CD8-positive, alpha-beta memory T cell (primary cell): ENCODE measurements around the gene C1QTNF6. TPM values are rescaled to one million over a fixed set of nuclear protein-coding genes. Genes with fewer than 3 reads are reported as not detected.
"Not testable (repeated sequence)": the region's sequence is repeated elsewhere in the genome, so short reads cannot be mapped to it uniquely, and the experiment has no call there.

ENCODE experiments used
- CTCF ChIA-PET: fragments of 350-600 bp; sonication (Branson Sonifier 250); formaldehyde crosslinking; loops from one replicate; lab custom pipeline; 2021; ENCODE audit warnings: antibody characterized with exemption; lab: Charles Lee
- POLR2A ChIA-PET: fragments of 350-600 bp; sonication (Branson Sonifier 250); formaldehyde crosslinking; loops from one replicate; lab custom pipeline; 2021; ENCODE audit warnings: antibody characterized with exemption; lab: Charles Lee
- DNase-seq, 5 donors: peaks; one replicate each; pipeline versions ENCODE4 v3.0.0 to v3.0.0-alpha.2; 2020 to 2022; ENCODE audit warnings: mixed read lengths in 1 of 5
- H3K27ac ChIP-seq: one replicate; pipeline ENCODE4 v1.7.0; 2013; ENCODE audit warnings: low read depth, mild to moderate bottlenecking, low read length, moderate library complexity
- H3K27me3 ChIP-seq: 2 replicates; pipeline ENCODE4 v1.7.0; 2013; ENCODE audit warnings: low read length, mild to moderate bottlenecking; ENCODE audit not compliant: insufficient read depth, poor library complexity, severe bottlenecking
- H3K36me3 ChIP-seq: 2 replicates; pipeline ENCODE4 v1.7.0; 2013; ENCODE audit warnings: mild to moderate bottlenecking, low read length, moderate library complexity; ENCODE audit not compliant: insufficient read depth
- H3K4me1 ChIP-seq: 2 replicates; pipeline ENCODE4 v1.7.0; 2013; ENCODE audit warnings: mild to moderate bottlenecking, low read length, moderate library complexity; ENCODE audit not compliant: insufficient read depth
- H3K4me3 ChIP-seq: 2 replicates; pipeline ENCODE4 v1.7.0; 2013; ENCODE audit warnings: mild to moderate bottlenecking, low read length
- H3K9me3 ChIP-seq: 2 replicates; pipeline ENCODE4 v1.7.0; 2013; ENCODE audit warnings: mild to moderate bottlenecking, low read length
- H3K27ac Mint-ChIP-seq, 8 donors: one replicate each; pipeline ENCODE4 v1.8.0; 2020 to 2021; ENCODE audit warnings: mixed read lengths in 8 of 8, mild to moderate bottlenecking in 6 of 8, inconsistent platforms in 3 of 8, moderate library complexity in 3 of 8
- H3K27me3 Mint-ChIP-seq, 2 donors: one replicate each; pipeline ENCODE4 v1.8.0; 2020 to 2021; ENCODE audit warnings: mixed read lengths in 2 of 2, mild to moderate bottlenecking in 1 of 2, moderate library complexity in 1 of 2
- H3K36me3 Mint-ChIP-seq, 3 donors: one replicate each; pipeline ENCODE4 v1.8.0; 2020 to 2021; ENCODE audit warnings: mixed read lengths in 3 of 3, inconsistent platforms in 1 of 3, mild to moderate bottlenecking in 1 of 3
- H3K4me1 Mint-ChIP-seq, 3 donors: one replicate each; pipeline ENCODE4 v1.8.0; 2020 to 2021; ENCODE audit warnings: mixed read lengths in 3 of 3, inconsistent platforms in 1 of 3, mild to moderate bottlenecking in 1 of 3
- H3K4me3 Mint-ChIP-seq, 7 donors: one replicate each; pipeline ENCODE4 v1.8.0; 2020 to 2021; ENCODE audit warnings: mixed read lengths in 7 of 7, mild to moderate bottlenecking in 6 of 7, moderate library complexity in 4 of 7, inconsistent platforms in 2 of 7
- H3K9me3 Mint-ChIP-seq, 5 donors: one replicate each; pipeline ENCODE4 v1.8.0; 2020 to 2022; ENCODE audit warnings: mixed read lengths in 5 of 5, mild to moderate bottlenecking in 3 of 5, moderate library complexity in 2 of 5, inconsistent platforms in 1 of 5
- polyA plus RNA-seq: library from polyadenylated mRNA; unstranded; fragments of 300-500 nt; fragmentation: Illumina TruSeq; gene quantifications from one replicate; pipeline ENCODE4 v1.2.3, GENCODE V29; 2021
- total RNA-seq, 2 experiments: library from RNA; stranded (reverse); gene quantifications; one replicate each; pipeline ENCODE4 v1.2.3, GENCODE V29; 2021

C1QTNF6 gene
- total and polyA plus RNA-seq, 3 experiments from 2014 or later, result 1.8 to 4.3 (median 3.6) TPM

DNA sequence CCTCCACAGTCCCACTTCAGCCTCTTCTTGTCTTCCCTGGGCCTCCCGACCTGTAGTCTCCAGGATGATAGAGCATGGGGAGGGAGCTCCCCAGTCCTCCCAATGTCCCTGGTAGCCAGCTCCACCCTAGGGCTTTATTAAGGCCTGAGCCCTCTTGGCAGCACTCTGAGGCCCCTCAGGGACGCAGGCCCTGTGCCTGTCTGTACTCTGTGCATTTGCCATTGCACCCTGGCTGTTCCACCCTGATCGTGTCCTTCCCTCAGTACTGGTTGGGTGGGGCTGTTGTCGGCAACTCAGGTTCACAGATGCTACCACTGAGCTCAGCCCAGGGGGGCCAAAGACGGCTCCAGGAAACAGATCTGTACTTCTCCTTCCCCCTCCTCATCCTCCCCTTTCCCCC is 17.0 kb upstream of the C1QTNF6 start:
- H3K36me3 Mint-ChIP-seq, result peaks cover 0 to 1% (median 0%) of the 10 kb centered on the region in 3 donors
- no peak overlapping the region for H3K4me3 ChIP-seq
- H3K27me3 Mint-ChIP-seq, result no peaks in the 10 kb centered on the region
- no peak overlapping the region for H3K27ac Mint-ChIP-seq
- peaks cover 6 to 7% (median 6%) of the 10 kb centered on the region in 3 donors for H3K4me1 Mint-ChIP-seq
- H3K36me3 ChIP-seq, result no peaks in the 10 kb centered on the region
- ChIA-PET POLR2A (interaction anchor here (0.5 to 0.8 kb wide), 2 partner anchors 37 to 45 kb away, joined by 3 to 4 read pairs; no protein-coding TSS in a partner anchor), CTCF (interaction anchor here (0.7 to 2.5 kb wide), 3 partner anchors 14 to 33 kb away, joined by 3 to 8 read pairs (median 4); no protein-coding TSS in a partner anchor)
- H3K9me3 Mint-ChIP-seq, result no peaks in the 10 kb centered on the region
- no peak for DNase-seq
- H3K4me1 ChIP-seq, result peaks cover 28% of the 10 kb centered on the region
- H3K4me3 Mint-ChIP-seq, result no peak overlapping the region
- no peaks in the 10 kb centered on the region for H3K9me3 ChIP-seq
- no peaks in the 10 kb centered on the region for H3K27me3 ChIP-seq
- H3K27ac ChIP-seq, result no peak overlapping the region

DNA sequence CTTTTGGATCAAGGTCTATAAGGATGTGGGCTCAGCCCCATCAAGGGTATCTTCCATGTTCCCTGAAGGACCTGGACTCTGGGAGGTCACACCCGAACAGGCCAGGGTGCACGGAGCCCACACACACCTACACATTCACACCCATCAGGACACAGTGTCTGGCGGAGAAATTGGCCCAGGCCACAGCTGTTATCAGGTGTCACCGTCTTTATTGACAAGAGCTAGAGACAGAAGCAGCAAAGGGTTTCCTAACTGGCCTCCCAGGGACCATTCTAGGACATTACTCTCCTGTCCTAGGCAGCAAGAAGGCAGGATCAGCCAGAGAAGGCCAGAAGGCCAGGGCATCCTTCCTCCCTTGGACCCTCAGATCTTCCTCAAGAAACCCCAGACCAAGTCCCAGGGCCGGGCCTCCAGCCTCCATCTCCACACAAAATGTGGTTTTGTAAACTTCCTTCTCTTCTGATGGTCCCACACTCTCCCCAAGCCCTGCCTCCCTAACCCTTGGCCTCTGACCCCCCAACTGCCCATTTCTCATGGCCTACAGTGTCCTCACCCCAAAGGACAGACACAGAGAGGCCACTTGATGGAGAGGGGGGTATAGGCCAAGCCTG is 16.1 kb upstream of the C1QTNF6 start:
- Mint-ChIP-seq H3K4me3 (no peak overlapping the region), H3K4me1 (peaks cover 6 to 15% (median 8%) of the 10 kb centered on the region in 3 donors), H3K27ac (peak overlapping the region in 4 of 8 donors; percentile 29 to 72 (median 43)), H3K9me3 (no peaks in the 10 kb centered on the region), H3K27me3 (no peaks in the 10 kb centered on the region), H3K36me3 (peaks cover 0 to 1% (median under 1%) of the 10 kb centered on the region in 3 donors)
- no peak overlapping the region for H3K4me3 ChIP-seq
- peak in 1 of 5 donors; percentile 34 for DNase-seq
- no peaks in the 10 kb centered on the region for H3K27me3 ChIP-seq
- H3K27ac ChIP-seq, result no peak overlapping the region
- ChIA-PET CTCF (interaction anchor here (2.5 kb wide), 1 partner anchor 34 kb away, joined by 8 read pairs; no protein-coding TSS in a partner anchor), POLR2A (no interaction called here)
- peaks cover 28% of the 10 kb centered on the region for H3K4me1 ChIP-seq
- no peaks in the 10 kb centered on the region for H3K36me3 ChIP-seq
- no peaks in the 10 kb centered on the region for H3K9me3 ChIP-seq

DNA sequence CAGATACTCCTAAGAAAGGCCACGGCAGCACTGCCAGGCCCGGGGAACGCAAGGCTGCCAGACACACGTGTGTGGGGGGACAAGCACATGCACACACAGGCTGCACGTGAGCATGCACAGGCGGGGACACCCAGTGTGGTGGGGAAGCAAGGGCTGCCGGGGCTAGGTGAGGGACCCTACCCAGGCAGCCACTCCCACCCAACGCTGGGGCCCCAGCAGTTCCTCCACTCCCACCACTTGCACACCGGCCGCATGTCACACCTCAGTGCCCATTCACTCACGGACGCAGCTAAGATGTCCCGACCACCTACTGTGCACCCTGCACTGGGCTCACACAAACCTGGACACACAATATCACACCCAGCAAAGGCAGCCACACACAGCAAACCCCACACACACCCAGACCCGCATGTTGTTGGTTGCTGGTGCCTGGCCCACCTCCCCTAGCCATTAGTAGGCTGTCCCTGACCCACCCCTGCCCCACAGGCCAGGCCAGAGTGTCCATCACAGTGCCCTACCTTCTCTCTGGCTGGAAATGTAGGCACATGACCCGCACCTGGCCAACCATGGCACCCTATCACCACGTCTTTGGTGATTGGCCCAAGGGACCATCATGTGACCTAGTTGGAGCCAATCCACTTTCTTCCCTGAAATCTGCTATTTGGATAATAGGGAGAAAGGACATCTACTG is 15.5 kb upstream of the C1QTNF6 start:
- peak overlapping the region in 4 of 8 donors; percentile 40 to 69 (median 58) for H3K27ac Mint-ChIP-seq
- Histone ChIP-seq H3K27ac (no peak overlapping the region), H3K27me3 (no peaks in the 10 kb centered on the region), H3K4me1 (peaks cover 22% of the 10 kb centered on the region), H3K9me3 (no peaks in the 10 kb centered on the region), H3K36me3 (no peaks in the 10 kb centered on the region), H3K4me3 (no peak overlapping the region)
- peaks cover 6 to 15% (median 6%) of the 10 kb centered on the region in 3 donors for H3K4me1 Mint-ChIP-seq
- no peak for DNase-seq
- H3K4me3 Mint-ChIP-seq, result no peak overlapping the region
- H3K36me3 Mint-ChIP-seq, result peaks cover 0 to 2% (median 1%) of the 10 kb centered on the region in 3 donors
- POLR2A ChIA-PET, result no interaction called here
- H3K9me3 Mint-ChIP-seq, result no peaks in the 10 kb centered on the region
- CTCF ChIA-PET, result interaction anchor here (7.7 kb wide), 1 partner anchor 39 kb away, joined by 127 read pairs; no protein-coding TSS in a partner anchor
- no peaks in the 10 kb centered on the region for H3K27me3 Mint-ChIP-seq

DNA sequence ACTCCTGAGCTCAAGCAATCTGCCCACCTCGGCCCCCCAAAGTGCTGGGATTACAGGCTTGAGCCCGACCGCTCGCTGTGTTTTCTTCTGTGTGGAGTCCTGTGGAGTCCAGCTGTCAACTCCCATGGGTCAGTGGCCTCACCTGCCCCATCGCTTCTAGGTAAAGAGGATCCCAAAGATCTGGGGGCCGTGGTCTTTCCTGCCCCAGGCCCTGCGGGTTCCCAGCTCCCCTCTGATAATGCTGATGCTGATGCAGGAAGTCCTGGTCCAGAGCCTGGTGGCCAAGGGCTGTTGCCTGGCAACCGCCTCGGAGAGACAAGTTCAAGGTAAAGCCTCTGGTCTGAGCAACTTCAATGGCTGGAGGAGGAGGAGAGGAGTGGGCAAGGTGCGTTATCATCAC is 14.7 kb upstream of the C1QTNF6 start:
- H3K9me3 Mint-ChIP-seq, result no peaks in the 10 kb centered on the region
- Histone ChIP-seq H3K4me1 (peaks cover 21% of the 10 kb centered on the region), H3K36me3 (no peaks in the 10 kb centered on the region), H3K27ac (no peak overlapping the region), H3K9me3 (no peaks in the 10 kb centered on the region), H3K4me3 (no peak overlapping the region), H3K27me3 (no peaks in the 10 kb centered on the region)
- ChIA-PET CTCF (interaction anchor here (1.0 to 7.7 kb wide), 4 partner anchors 36 to 347 kb away, joined by 3 to 127 read pairs (median 24); no protein-coding TSS in a partner anchor), POLR2A (no interaction called here)
- peaks cover 8 to 19% (median 10%) of the 10 kb centered on the region in 3 donors for H3K4me1 Mint-ChIP-seq
- H3K4me3 Mint-ChIP-seq, result no peak overlapping the region
- H3K36me3 Mint-ChIP-seq, result peaks cover 0 to 2% (median 1%) of the 10 kb centered on the region in 3 donors
- peak overlapping the region in 2 of 8 donors; percentile 28 to 43 for H3K27ac Mint-ChIP-seq
- H3K27me3 Mint-ChIP-seq, result no peaks in the 10 kb centered on the region
- no peak for DNase-seq

DNA sequence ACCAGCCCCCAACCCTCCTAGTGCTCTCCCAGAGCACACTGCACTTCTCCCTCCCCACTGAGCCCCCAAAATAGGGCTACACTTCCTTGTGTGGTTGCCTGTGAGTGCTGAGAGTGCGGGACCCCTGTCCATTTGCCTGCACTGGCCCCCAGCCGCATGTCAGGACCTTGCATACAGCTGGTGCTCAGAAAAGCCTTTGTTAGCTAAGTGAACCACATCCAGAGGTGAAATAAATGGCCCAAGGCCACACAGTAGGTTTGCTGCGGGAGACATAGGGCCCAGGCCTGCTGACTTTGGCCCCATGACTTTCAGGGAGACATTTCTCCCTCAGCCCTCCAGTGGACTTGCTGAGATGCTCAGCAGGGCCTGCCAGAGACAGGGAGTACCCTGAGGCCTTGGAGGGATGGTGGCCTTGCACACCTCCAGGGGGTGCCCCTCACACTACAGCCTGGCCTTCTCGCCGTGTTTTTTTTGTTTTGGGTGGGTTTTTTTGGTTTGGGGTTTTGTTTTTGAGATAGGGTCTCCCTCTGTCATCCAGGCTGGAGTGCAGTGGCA is 14.0 kb upstream of the C1QTNF6 start:
- CTCF ChIA-PET, result interaction anchor here (1.0 to 7.7 kb wide), 6 partner anchors 14 to 346 kb away, joined by 3 to 127 read pairs (median 24); partner anchors contain the start of gene RAC2
- Mint-ChIP-seq H3K27me3 (no peaks in the 10 kb centered on the region), H3K4me3 (no peak overlapping the region), H3K9me3 (no peaks in the 10 kb centered on the region), H3K36me3 (peaks cover 0 to 2% (median 1%) of the 10 kb centered on the region in 3 donors), H3K4me1 (peaks cover 14 to 25% (median 15%) of the 10 kb centered on the region in 3 donors), H3K27ac (peak overlapping the region in 5 of 8 donors; percentile 38 to 96 (median 68))
- Histone ChIP-seq H3K27me3 (no peaks in the 10 kb centered on the region), H3K36me3 (no peaks in the 10 kb centered on the region), H3K4me3 (no peak overlapping the region), H3K9me3 (no peaks in the 10 kb centered on the region), H3K27ac (no peak overlapping the region), H3K4me1 (peaks cover 22% of the 10 kb centered on the region)
- DNase-seq, result no peak
- POLR2A ChIA-PET, result no interaction called here

DNA sequence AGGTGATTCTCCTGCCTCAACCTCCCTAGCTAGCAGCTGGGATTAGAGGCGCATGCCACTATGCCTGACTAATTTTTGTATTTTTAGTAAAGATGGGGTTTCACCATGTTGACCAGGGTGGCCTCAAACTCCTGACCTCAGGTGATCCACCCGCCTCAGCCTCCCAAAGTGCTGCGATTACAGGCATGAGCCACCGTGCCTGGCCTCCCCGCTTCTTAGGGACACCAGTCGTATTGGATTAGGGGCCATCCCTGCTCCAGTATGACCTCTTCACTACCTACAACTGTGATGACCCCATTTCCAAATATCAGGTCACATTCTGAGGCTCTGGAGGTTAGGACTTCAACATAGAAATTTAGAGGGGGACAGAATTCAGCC is 13.4 kb upstream of the C1QTNF6 start:
- not testable (repeated sequence) for H3K9me3 Mint-ChIP-seq, DNase-seq, H3K9me3 ChIP-seq, H3K36me3 Mint-ChIP-seq, H3K36me3 ChIP-seq, H3K4me3 ChIP-seq, H3K27me3 Mint-ChIP-seq, H3K27ac ChIP-seq, H3K4me3 Mint-ChIP-seq, H3K27me3 ChIP-seq
- ChIA-PET CTCF (interaction anchor here (1.0 to 7.7 kb wide), 6 partner anchors 15 to 59 kb away, joined by 3 to 127 read pairs (median 31); partner anchors contain the start of gene RAC2), POLR2A (interaction anchor here (0.6 to 1.0 kb wide), 4 partner anchors 18 to 65 kb away, joined by 3 to 6 read pairs (median 4); no protein-coding TSS in a partner anchor)
- H3K4me1 ChIP-seq, result peaks cover 27% of the 10 kb centered on the region
- Mint-ChIP-seq H3K4me1 (peaks cover 16 to 32% (median 16%) of the 10 kb centered on the region in 3 donors), H3K27ac (peak overlapping the region in 4 of 8 donors; percentile 38 to 96 (median 60))

DNA sequence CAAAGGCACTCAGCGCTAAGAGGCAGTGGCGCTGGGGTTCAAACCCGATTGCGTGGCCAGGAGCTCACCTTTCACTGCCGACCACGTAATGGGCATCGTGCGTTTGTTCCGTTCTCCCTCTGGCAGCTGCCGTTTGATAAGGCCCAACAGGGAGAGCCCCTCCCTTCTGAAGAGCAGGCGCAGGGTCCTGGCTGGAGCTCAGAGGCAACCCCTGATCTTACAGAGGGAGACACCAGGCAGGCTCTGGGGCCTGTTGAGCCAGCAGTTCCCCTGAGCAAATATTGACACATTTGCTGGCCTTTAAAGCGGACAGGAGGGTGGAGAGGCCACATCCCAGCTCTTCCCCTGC is 11.7 kb upstream of the C1QTNF6 start:
- ChIA-PET POLR2A (interaction anchor here (0.8 to 2.1 kb wide), 17 partner anchors 14 to 149 kb away, joined by 3 to 13 read pairs (median 4); partner anchors contain the start of genes IL2RB, KCTD17 and RAC2), CTCF (interaction anchor here (0.8 to 7.7 kb wide), 45 partner anchors 8 to 423 kb away, joined by 3 to 127 read pairs (median 5); partner anchors contain the start of genes IFT27, IL2RB, KCTD17 and RAC2)
- Histone ChIP-seq H3K27ac (peak overlapping the region; percentile 45), H3K9me3 (no peaks in the 10 kb centered on the region), H3K27me3 (no peaks in the 10 kb centered on the region), H3K36me3 (no peaks in the 10 kb centered on the region), H3K4me3 (peak overlapping the region; percentile 60), H3K4me1 (peaks cover 37% of the 10 kb centered on the region)
- Mint-ChIP-seq H3K4me1 (peaks cover 28 to 46% (median 33%) of the 10 kb centered on the region in 3 donors), H3K27ac (peak overlapping the region; percentile 82 to 97 (median 95)), H3K4me3 (peak overlapping the region; percentile 81 to 92 (median 84)), H3K9me3 (no peaks in the 10 kb centered on the region), H3K36me3 (peaks cover 0 to 2% (median 0%) of the 10 kb centered on the region in 3 donors), H3K27me3 (no peaks in the 10 kb centered on the region)
- no peak for DNase-seq
